CD4-positive, alpha-beta T cell treated with Interleukin-21 for 1 hour (primary cell): ENCODE results near the gene SCARB1.

Source experiments
- DNase-seq: peaks from one replicate; pipeline ENCODE4 v3.0.0-alpha.2; 2020

SCARB1 gene

DNA sequence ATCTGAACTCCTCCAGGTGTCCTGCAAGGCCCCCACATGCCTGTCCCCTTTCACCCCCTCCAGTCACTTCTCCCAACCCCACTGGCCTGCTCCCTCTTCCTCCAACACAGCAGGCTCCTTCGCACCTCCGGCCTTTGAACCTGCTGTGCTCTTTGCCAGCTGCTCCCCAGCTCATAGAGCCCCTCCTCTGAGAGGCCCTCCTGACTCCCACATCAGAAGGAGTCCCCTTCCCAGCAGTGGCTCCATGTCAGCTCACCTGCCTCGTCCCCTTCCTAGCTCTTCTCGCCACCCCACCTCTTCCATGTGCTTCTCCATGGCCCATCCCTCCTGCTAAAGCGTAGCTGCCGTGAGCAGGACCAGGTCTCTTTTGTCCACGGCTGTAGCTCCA lies 22.1 kb downstream of the SCARB1 start:
- no peak for DNase-seq

GRCh38 chr12:124837958-124838803 lies 25.5 kb downstream of the SCARB1 start:
- DNase-seq: no peak

DNA sequence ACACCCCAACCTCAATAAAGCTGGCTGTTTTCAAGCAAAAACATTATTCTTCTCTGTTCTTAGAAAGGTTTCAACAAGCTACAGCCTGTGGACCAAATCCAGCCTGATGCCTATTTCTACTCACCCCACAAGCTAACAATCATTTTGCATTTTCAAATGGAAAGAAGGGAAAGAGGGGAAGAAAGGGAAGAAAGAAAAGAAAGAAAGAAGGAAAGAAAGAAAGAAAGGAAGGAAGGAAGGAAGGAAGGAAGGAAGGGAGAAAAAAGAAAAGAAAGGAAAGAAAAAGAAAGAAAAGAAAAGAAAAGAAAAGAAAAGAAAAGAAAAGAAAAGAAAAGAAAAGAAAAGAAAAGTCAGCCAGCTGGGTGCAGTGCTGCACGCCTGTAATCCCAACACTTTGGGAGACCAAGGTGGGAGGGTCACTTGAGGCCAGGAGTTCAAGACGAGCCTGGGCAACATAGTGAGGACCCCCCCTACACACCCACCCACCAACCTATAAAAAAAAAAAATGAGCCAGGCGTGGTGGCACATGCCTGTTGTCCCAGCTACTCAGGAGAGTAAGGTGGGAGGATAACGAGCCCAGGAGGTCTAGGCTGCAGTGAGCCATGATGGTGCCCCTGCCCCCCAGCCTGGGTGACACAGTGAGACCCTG lies 26.3 kb downstream of the SCARB1 start:
- no peak for DNase-seq

DNA sequence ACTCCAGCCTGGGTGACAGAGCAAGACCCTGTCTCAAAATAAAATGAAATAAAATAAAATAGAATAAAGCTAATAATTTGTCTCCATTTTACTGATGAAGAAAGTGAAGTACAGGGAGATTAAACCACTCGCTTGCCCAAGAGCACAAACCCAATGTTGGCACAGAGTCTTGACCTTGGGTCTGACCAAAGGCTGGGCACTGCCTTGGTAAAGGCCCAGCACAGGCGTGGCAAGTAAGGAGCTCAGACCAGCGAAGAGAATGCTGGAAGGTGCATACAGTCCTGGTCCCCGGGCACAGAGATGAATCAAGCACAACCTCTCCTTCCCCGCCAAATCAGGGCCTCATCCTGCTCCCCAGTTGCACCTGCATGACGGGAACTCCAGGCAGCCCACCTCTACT lies 26.9 kb downstream of the SCARB1 start:
- DNase-seq: no peak

- no peak for DNase-seq
These were observed 27.8 kb downstream of the SCARB1 start for GRCh38 chr12:124835656-124836410.

DNA sequence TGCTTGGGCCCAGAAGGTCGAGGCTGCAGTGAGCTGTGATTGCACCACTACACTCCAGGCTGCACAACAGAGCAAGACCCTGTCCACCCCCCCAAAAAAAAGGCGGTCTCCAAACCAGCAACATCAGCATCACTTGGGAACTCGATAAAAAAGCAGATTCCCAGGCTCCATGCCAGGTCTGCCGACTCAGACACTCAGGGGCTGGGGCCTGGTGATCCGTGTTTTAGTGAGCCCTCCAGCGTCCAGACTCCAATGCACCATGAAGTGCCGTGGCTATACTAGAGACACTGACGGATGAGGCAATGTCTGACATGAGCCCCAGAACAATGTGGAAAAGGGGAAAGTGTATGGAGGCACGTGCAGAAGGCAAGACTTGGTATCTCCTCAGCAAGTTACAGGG lies 28.8 kb downstream of the SCARB1 start:
- no peak for DNase-seq

- no peak for DNase-seq
These were observed 30.0 kb downstream of the SCARB1 start for GRCh38 chr12:124833693-124834122.

GRCh38 chr12:124832856-124833255 lies 30.8 kb downstream of the SCARB1 start:
- no peak for DNase-seq

DNA sequence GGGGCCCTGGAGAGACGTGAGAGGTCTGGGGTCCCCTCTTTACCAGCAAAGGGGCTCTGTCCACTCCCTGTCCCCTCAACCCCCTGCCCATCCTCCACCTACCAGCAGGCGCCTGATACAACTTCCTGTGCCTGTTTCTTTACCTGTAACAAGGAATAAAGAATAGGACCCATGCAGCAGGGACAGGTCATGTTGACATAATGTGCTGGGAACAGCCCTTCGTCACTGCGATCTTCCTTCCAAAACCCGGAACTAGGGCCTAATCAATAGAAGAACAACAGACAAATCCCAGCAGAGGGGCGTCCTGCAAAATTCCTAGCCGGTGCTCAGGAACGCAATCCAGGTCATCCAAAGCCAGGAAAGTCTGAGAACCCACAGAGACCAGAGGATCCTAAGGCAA lies 32.1 kb downstream of the SCARB1 start:
- DNase-seq: no peak

DNA sequence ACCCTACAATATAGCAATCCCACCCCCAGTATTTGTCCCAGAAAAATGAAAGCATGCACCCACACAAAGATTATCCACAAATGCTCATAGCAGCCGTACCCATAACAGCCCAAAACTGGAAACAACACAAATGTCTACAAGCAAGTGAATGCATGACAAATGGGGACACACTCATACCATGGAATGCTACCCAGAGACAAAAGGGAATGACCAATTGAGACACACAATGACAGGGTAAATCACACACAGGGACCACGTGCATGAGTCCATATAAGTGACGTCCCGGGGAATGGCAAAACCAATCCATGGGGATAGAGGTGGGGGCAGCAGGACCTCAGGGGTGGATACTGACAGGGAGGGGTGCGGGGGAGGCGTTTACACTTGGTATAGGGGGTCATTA lies 33.4 kb downstream of the SCARB1 start:
- DNase-seq: no peak

DNA sequence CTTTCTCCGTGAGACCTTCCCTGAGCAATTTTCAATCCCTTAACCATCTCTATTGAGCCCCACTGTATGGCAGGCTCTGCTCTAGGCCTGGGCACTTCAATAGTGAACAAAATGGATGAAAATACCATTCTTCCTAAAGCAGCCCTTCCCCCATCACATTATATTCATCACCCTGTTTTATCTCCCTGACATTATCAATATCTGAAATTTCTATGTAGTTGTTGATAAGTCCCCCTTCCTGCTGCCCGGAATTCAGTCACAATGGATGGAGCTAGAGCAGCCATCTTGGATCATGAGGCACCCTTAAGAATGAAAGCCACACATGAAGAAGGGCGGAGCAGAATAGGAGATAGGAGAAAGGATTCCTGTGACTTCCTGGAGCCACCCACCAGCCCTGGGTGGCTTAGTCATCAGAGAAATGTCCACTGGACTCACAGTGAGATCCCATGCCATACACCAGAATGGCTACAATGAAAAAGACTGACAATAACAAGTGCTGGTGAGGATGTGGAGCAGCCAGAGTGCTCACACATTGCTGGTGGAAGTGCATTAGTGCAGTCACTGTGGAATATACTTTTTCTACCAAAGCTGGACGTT lies 33.9 kb downstream of the SCARB1 start:
- no peak for DNase-seq

DNA sequence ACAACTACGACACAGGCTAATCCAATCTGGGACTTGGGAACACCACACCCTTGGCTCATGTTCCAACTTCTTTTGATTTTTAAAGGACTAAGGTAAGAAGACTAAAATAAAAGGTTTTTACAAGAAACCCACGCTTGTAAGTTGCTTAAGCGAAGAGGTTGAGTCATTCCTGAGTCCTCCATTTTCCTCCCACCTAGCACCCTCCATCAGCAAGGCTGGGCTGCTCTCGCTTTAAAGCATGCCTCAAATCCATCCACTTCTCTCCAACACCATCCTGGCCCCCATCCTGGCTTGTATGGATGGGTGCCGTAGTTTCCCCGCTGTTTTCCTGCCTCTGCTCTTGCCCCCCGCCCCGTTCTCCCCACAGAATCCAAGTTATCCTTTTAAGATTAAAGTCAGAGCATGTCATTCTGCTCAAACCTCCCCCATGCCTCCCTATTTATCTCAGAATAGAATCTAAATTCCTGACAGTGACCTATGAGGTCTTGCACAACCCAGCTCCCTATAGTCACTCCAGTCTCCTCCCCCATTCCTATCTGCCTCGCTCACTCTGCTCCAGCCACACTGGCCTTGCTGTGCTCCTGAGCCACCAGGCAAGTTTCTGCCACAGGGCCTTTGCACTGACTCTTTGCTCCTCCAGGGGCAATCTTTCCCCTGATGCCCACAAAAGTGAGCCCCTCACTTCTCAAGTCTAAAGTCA lies 34.5 kb downstream of the SCARB1 start:
- no peak for DNase-seq

GRCh38 chr12:124828264-124829007 lies 35.2 kb downstream of the SCARB1 start:
- no peak for DNase-seq

DNA sequence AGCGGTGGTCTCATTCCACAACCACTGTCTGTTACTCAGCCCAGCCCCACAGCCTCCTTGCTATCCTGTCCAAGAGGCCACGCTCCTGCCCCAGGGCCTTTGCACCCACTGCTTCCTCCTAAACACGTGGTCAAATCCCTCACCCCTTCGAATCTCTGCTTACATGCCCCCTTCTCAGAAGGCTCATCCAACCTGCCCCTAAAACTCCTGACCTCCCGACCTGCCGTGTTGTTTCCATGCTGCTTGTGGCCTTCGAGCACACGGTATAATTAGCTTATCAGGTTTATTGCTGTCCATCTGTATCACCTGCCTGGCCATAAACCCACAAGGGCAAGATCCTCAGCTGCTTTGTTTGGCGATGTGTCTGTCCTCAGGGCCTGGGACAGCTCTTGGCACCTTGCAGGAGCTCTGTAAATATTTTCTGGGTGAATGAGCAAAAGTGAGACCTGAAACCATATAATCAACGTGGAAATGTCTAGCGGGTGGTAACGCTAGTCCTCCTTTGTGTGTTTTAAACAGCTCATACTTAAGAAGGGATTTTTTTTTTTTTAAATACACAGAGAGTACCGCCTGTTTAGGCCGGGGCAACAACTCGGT lies 36.0 kb downstream of the SCARB1 start:
- no peak for DNase-seq

DNA sequence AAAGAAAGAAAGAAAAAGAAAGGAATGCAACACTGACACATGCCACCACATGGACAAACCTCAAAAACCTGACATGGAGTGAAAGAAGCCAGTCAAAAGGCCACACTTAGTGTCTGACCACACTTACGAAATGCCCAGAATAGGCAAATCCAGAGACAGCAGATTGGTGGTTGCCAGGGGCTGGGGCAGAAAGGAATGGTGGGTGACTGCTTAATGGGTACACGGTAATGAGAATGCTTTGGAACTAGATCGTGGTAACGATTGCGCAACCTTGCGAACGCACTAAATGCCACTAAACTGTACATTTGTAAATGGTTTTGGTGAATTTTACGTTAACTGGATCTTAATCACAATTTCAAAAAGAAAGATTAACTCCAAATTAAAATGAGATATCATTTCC lies 39.5 kb downstream of the SCARB1 start:
- DNase-seq: no peak

DNA sequence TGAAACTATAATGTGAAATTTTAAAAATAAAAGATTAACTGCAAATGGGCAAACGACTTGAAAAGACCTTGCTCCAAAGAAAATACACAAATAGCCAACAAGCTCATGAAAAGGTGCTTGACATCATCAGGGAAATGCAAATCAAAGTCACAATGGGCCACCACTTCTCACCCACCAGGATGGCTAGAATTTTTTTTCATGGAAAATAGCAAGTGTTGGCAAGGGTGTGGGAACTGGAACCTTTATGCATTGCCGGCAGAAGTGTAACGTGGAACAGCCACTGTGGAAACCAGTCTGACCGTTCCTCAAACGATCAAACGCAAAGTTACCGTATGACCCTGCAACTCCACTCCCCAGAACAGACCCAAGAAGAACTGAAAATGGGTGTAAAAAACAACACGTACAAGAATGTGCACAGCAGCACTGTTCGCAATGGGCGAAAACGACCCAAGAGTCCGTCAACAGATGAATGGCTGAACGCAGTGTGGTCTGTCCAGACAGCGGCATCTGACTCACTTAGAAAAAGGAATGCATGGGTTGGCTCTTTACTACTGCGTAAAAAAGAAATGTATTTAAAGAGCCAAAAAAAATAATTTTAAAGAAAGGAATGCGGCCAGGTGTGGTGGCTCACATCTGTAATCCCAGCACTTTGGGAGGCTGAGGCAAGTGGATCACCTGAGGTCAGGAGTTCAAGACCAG lies 40.2 kb downstream of the SCARB1 start:
- DNase-seq: no peak

GRCh38 chr12:124822218-124822617 lies 41.4 kb downstream of the SCARB1 start:
- no peak for DNase-seq

- DNase-seq: no peak
These were observed 42.1 kb downstream of the SCARB1 start for GRCh38 chr12:124821252-124822200.

- no peak for DNase-seq
These were observed 43.5 kb downstream of the SCARB1 start for GRCh38 chr12:124820199-124820598.

DNA sequence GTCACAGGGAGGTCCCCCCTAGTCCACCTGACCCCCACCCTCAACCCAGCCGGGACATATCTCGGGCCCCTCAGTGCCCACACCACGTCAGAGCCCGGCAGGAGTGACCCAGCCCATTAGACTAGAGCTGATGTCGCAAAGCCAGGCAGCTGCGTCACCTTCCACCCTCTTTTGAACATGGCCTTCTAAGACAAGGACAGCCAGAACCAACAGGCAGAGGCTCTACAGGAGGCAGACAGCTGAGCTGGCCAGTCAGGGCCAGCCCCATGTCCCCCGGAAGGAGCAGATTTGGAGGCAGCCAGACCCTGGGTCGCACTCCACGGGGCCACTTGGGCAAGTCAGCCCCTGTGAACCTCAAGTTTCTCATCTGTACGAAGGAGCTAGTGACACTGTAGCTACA lies 44.1 kb downstream of the SCARB1 start:
- no peak for DNase-seq
